ENCODE data around the gene VARS2.

GRCh38 chr6:30891450-30891723 is 22.7 kb upstream of the VARS2 start:
- TF ChIP-seq CTCF (optimal IDR thresholded peaks at IDR 0.05 in 1 of 3, IDR thresholded peaks at IDR 0.05 in 1 of 3, conservative IDR thresholded peaks at IDR 0.05 in 1 of 3; ENCODE audit: extremely low read depth in 1 of 3, insufficient read depth in 2 of 3, low read length in 3 of 3) (no peak), EZH2 (IDR thresholded peaks at IDR 0.05; ENCODE audit: low read length) (no peak)

Measured in keratinocyte (primary cell).